GM12872 (cell line): ENCODE results near the gene ZNF462.

ENCODE experiments used
- CTCF ChIP-seq: IDR thresholded peaks from 3 replicates; pipeline ENCODE4 v1.5.1; 2011; ENCODE audit warnings: low read depth, mild to moderate bottlenecking, low read length, moderate library complexity; ENCODE audit not compliant: insufficient read depth

ZNF462 gene

GRCh38 chr9:106953174-106953573 is 90.2 kb downstream of the ZNF462 start:
- no peak for TF ChIP-seq CTCF

GRCh38 chr9:106954558-106954957 is 91.6 kb downstream of the ZNF462 start:
- TF ChIP-seq CTCF, result no peak

- no peak for TF ChIP-seq CTCF
These were observed 92.2 kb downstream of the ZNF462 start for GRCh38 chr9:106954974-106955850.

GRCh38 chr9:106956971-106957370 is 94.0 kb downstream of the ZNF462 start:
- no peak for TF ChIP-seq CTCF

- TF ChIP-seq CTCF, result no peak
These were observed 96.1 kb downstream of the ZNF462 start for GRCh38 chr9:106958955-106959657.

- TF ChIP-seq CTCF, result no peak
These were observed 97.3 kb downstream of the ZNF462 start for GRCh38 chr9:106960258-106960657.

GRCh38 chr9:106961623-106962022 is 98.7 kb downstream of the ZNF462 start:
- no peak for TF ChIP-seq CTCF
